Body of pancreas (tissue), 4 donors: Measurements from ENCODE around the gene OR56A3.

ENCODE experiments used
- CTCF ChIP-seq, 7 experiments: fragments of 450-650 bp in 4 of 7; fragments of 200-600 bp in 3 of 7; sonication (generic) in 3 of 7; IDR thresholded peaks; one replicate each; pipeline ENCODE4 v1.5.1; 2016 to 2019; ENCODE audit warnings: antibody characterized with exemption in 7 of 7
- POLR2A ChIP-seq, 3 donors: fragments of 450-650 bp; IDR thresholded peaks; one replicate each; pipeline ENCODE4 v1.6.1; 2016; ENCODE audit warnings: antibody characterized with exemption in 3 of 3, mild to moderate bottlenecking in 2 of 3

DNA sequence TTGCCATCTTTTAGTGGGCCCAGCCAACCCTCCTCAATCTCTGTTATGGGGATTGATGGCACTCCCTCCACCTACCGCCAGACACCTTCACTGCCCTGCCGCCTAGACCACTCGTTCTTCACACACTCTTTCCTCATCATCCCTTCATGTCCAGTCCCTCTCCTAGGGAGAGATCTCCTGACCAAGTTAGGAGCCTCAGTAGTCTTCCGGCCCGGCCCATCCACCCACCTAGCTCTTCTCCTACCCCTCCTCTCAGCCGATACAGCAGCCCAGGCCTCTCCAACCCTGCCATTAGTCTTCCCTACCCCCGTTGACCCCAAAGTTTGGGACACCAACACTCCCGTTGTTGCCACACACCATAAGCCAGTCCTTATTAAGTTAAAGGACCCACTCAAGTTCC is 11.0 kb upstream of the OR56A3 start:
- TF ChIP-seq CTCF (IDR thresholded peaks at IDR 0.05): no peak
- no peak for TF ChIP-seq POLR2A (IDR thresholded peaks at IDR 0.05)
